Stimulated activated CD8-positive, alpha-beta memory T cell treated with anti-CD3 and anti-CD28 coated beads, Interleukin-15, amount 100 ng/mL, for 1 hour (primary cell): Measurements from ENCODE around the gene MOV10L1.

ENCODE experiments used
- DNase-seq: peaks from one replicate; pipeline ENCODE4 v3.0.0-alpha.2; 2020; ENCODE audit warnings: low read depth

MOV10L1 gene

DNA sequence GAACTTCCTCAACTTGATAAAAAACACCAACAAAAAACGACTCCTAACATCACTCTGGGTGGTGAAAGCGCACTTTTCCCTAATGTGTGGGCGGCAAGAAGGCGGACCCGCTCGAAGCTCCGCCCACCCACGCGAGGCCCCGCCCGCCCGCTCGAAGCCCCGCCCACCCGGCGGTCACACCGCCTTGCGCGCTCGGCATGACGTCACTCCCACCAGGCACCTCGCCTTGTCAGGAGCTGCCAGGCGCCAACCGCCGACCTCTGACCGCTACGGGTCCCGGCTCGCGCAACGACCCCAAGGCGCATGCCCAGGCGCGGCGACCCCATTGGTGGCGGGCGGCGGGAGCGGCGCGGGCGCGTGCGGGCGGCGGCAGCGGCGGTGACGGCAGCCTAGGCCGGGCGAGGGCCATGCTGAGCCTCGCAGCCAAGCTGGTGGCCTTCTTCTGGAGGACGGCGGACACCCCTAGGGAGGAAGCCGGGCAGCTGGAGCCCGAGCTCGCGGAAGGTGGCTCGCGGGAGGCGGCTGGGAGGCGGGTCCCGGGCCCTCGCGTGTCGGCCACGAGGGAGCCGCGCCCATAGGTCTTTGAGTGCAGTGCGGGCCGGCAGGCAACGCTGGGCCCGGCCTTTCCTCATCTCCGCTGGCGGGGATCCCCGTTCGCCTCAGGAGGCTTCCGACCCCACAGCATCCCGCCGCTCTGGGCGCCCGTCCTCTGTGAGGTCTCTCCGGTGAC lies at the start of gene MOV10L1:
Gene MOV10L1 (plus strand): TSS at position 325 of the 730 bp plus-strand sequence. CDS start 83 bp downstream, at position 408.
- DNase-seq: no peak

DNA sequence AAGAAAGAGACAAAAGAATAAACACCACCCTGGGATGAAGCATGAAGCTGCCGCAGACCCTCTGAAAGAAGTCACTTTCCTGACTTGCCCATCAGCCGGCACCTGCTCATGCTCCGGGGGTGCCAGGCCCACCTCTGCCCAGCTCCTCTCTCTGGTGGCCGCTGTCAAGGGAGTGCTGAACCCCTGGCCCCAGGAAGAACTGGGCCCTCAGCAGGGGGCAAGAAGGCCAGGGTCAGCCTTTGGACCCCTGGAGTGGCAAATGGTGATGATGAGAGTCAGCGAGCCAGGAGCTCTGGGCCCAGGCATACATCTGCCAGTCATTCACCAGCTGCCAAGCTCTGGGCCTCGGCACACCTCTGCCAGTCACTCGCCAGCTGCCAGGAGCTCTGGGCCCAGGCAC lies 49.1 kb upstream of the MOV10L1 start:
- DNase-seq: no peak

DNA sequence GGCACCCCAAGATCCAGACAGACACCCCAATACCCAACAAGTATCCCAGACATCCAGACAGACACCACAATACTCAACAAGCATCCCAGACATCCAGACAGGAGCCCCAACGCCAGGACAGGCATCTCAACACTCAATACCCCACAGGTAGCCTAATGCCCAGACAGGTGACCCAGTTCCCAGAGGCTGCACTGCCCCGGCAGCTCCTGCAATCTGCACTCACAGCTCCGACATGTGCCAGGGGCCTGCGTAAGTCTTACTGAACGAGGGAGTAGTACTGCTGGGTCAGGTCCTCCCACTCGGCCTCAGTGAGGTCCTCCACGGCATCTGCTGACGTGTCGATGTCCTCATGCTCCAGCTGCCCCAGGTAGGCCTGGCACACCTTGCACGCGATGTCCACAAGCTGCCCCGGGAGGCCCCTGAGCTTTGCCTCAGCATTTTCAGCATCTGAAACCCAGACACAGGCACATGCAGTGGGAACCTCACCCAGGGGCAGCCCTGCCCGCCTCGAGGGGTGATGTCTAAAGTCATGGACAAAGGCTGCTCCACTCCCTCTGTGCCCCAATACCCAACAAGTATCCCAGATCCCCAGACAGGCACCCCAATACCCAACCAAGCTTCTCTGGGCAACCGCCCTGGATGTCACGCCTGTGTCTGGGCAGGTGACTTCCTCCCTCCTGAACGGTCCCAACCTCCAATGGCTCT lies 48.3 kb upstream of the MOV10L1 start:
- no peak for DNase-seq

DNA sequence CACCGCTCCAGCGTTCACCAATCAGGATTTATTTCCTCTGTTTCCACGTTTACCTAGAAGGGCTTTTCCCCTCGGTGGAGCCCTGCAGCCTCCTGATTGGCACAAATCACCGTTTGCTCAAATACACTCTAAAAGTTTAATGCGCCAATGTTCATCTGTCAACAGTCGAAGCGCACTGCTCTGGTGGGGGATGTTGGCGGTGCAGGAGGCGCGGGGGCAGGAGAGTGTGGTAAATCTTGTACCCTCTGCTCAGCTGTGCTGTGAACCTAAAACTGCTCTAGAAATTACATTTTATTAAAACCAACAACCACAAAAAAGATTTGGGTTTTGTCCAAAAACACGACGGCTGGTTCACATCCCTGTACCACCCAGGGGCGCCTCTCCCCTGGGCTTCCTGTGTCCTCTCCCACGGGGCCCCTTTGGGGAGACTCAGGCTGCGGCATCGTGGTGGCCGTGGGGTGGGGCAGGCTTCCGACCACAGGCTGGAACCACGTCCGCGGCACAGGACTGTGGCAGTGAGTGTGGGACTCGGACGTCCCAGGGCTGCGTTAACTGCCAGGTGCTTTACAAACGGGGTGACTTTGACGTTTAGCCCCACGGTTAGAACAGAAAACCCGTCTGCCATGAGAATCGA lies 45.2 kb upstream of the MOV10L1 start:
- no peak for DNase-seq

DNA sequence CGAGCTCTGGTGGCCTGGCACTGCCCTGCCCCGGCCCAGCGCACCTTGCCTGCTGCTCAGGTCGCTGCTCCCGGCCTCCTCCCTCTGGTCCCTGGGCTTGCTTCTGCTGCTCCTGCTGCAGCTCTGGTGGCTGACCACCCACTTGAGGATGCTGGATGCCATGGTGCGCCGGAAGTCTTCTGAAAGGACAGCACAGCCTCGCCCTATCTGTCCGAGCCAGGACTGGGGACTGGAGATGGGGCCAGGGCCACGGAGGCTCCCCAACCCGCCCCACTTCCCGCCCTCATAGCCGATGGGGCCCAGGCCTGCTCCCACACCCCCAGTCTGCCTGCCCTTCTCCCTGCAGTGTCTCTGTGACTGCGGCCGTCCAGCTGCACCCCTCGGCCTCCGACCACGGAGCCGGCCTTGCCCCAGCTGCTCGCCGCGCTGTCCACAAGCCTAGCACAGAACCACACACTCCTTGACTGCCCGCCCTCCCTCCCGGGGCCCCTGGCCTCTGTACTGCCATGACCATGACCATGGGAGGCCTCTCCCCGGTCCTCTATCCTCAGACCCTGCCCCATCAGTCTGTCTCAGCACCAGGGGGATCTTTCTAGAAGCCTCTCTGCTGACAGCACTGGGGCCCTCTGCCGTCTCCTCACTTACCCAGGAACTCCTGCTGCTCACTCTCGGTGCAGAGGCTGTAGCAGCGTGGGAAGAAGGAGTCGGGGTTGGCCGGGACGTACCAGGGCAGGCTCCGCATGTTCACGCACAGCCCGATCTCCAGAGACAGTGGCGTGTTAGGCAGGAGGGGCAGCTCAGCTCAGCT lies 44.4 kb upstream of the MOV10L1 start:
- DNase-seq: no peak

DNA sequence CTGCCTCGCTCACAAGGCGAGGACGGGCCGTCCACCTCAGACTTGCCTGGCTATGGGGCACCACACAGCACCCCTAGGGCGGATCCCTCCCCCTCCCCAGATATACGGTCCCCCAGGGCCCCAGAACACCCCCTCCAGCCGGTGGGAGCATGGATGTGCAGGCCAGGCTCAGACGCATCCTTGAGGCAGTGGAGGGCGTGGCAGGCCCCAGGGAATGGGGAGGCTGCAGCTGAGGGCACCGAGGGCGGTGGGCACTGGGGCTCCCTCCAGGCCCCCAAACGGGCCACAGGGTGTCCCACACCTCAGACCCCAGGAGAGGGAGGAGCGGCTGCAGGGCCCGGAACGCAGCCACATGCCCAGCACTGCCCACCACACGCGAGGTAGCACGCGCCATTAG lies 43.8 kb upstream of the MOV10L1 start:
- DNase-seq: no peak

DNA sequence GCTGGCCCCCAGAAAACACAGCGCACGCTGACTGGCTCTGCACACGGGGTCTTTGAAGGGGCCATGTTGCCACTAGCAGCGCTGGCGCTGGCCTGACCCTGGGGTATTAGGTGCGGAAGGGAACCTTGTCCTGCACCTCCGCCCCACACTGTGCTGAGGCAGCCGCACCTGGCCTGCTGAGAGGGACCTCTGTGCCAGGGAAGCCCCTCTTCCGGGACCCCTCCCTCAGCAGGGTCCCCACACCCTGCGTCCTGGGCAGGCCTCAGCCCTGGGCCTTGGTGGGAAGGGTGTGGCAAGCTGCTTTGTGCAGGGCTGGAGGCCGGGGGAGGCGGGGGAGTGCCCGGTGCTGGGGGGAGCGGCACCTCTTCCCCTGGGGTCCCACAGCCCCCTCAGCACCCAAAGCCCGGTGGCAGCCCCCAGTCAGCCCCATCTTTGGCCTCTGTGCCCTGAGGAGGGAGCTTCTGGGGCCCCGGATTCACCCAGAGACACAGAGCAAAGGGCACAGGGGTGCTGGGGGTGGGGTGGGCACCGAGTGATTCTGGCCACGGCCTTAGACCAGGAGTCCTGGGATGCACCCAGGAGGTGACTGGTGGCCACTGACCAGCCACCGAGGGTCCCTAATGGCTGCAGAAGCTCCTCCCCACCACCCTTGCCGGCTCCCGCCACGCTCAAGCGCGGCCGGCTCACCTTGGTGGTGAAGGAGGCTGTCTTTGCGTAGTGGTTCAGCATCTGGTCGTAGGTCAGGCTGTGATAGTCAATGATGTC lies 43.1 kb upstream of the MOV10L1 start:
- DNase-seq: no peak

DNA sequence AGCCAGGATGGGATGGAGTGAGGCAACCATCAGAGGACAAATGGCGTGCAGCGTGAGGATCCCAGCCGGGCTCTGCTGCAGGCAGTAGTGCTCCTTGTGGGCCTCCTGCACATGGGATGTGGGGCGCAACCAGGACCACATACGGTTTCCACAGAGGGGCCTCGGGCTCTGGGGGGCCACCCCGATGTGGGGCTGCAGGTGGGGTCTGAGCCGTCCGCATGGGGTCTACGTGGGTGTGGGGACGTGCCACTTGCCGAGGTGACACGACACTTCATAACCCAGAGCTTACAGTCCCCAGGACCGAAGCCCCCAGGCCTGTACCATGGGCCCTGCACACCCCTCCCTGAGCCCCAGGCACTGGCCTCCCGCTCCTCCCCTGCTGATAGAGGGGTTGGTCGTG lies 42.5 kb upstream of the MOV10L1 start:
- DNase-seq: no peak

DNA sequence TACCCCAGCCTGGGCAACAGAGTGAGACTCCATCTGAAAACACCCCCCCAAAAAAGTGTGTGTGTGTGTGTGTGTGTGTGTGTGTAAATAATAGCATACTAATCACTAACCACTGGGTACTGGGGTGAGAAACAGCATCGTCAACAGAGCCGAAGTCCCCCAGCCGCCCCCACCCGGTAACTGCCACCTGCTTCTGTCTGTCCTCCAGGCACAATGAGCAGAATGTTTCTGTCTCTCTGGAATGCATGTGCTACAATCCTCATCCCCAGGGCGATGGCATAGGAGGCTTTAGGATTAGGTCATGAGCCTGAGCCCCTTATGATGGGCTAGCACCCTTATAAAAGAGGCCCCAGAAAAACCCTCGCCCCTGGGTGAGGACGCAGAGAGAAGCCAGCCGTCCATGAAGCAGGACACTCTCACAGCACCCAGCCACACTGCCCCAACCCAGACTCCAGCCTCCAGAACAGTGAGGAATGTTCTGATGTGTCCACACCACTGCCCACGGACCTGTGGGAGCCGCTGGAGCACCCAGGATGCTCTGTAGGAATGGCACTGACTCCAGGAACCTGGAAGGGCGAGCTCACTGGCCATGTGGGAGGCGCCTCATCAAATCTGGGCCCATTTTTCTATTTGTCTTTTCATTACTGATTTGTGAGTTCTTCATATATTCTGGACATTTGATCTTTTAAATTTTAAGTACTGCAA lies 41.6 kb upstream of the MOV10L1 start:
- DNase-seq: no peak

DNA sequence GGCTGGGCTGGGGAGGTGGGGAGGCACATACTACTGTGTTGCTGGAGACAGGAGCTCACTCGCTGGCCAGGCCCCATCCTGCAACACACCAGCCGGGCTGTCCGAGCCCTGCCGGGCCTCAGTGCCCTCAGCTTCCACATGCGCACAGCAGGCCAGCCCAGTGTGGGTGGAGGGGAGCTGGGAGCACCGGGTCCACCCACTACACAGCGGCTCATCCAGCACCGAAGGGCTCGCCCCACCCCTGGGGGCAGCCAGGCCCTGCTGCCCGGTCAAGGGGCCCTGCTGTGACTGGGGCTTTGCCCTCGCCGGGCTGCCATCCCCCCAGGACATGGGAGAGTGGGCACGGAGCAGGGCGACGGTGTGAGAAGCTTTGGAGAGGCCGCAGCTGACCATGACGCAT lies 41.0 kb upstream of the MOV10L1 start:
- DNase-seq: no peak

DNA sequence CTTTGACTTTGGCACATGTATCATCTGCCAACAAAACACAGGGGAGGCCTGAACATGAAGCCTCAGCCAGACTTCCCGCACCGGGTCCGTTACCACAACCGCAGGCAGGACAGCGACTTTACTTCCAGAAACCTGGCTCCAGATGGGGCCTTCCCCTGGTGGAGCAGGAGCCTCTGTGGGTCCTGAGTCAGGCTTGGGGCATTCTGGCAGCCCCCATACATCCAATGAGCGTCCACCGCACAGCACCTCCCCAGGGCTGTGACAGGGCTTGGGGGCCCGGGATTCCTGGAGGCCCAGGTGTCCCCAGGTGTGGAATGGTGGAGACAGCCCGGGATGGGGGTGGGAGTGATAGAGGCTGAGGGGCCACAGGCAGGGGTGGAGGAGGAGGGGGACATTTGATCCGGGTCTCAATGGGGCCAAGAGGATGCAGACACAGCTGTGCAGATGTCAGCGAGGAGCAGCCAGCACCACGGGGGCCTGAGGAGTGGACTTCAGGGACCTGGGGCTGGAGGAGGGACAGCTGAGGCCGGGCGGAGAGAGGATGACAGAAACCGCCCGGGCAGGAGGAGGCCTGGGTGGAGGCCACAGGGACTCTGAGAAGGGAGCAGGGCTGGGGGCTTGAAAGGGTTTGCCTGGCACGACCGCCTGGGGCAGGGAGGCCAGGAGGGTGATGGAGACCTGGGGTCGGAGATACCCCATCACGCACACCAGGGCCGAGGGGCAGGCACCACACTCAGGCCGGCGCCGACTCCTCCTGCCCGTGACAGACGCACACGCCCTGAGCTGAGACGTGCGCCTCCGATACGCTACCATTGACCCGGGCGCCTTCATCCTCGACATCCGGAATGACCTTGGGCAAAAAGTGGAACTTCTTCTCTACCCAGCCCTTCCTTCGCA lies 40.3 kb upstream of the MOV10L1 start:
- no peak for DNase-seq

DNA sequence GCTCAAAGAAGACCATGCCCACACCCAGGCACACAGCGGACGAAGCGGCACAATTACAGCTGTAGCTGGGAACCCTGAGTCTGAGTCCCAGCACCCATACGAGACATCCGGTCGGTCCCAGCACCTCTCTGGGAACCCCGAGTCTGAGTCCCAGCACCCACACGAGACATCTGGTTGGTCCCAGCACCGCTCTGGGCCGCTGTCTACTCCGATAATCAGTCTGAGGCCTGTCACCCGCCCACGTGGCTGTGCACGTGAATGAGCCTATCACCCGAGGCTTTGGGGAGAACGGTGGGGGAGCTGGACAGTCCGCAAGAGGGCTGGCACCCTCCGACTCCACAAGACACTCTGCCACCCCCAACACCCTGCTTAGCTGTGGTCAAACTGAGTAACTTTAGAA lies 37.9 kb upstream of the MOV10L1 start:
- DNase-seq: no peak

DNA sequence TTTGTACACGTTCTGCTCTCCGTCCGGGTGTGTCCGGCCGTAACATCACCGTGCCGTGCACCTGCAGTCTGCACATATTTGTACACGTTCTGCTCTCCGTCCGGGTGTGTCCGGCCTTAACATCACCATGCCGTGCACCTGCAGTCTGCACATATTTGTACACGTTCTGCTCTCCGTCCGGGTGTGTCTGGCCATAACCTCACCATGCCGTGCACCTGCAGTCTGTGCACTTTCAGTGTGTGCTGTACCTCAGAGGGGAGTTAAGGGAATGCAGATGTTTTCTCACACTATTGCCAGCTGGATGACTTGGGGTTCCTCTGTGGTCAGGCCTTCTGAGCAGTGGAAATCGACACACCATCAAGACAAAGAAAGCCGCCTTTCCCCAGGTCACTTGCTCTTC lies 35.9 kb upstream of the MOV10L1 start:
- DNase-seq: no peak

DNA sequence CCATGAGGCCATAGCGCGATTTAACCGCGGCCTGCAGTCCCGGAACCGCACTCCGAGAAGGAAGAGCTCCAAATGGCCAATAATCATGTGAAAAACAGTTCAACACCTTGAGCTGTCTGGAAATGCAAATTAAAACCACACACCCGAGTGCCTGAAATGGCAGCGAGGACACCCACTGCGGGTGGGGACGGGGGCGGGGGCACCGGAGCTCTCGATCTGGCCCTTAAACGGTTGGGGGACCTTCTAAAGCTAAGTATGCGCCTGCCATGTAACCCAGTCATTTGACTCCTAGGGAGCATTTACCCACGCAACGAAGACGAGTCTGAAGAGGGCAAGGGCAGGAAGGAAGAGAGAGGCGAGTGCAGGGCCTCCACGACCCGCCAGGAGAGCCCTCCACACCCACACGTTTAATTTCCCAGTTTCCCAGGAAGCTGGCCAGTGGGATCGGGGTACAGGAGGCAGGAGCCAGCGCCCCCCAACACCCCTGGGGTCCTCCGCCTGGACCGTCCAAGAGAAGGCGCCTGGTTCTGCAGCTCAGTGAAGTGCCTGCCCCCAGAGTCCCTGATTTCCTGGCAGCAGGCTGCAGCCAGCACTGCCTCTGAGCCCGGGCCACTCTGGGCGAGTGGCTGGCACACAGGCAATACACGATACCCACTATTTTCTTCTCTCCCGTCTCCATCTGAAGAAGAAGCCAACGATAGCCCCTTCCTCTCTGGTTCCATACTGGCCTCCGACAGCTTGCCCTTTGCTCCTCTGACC lies 33.4 kb upstream of the MOV10L1 start:
- DNase-seq: no peak

DNA sequence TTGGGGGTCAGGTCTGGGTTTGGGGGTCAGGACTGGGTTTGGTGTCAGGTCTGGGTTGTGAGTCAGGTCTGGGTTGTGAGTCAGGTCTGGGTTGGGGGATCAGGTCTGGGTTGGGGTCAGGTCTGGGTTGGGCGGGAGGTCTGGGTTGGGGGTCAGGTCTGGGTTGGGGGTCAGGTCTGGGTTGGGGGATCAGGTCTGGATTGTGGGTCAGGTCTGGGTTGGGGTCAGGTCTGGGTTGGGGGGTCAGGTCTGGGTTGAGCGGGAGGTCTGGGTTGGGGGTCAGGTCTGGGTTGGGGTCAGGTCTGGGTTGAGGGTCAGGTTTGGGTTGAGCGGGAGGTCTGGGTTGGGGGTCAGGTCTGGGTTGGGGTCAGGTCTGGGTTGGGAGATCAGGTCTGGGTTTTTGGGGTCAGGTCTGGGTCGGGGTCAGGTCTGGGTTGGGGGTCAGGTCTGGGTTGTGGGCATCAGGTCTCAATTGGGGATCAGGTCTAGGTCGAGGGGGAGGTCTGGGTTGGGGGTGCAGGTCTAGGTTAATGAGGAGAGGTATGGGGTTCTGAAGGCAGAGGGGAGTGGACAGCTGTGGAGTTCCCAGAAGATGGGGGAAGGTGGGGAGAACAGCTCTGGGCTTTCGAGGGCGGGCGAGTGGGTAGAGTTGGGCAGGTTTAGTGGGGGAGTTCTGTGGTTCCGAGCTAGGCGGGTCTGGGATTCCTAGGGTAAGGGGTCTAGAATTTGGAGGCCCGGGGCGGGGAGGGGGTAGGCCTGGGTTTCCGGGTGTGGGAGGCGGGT lies 32.3 kb upstream of the MOV10L1 start:
- DNase-seq: no peak

DNA sequence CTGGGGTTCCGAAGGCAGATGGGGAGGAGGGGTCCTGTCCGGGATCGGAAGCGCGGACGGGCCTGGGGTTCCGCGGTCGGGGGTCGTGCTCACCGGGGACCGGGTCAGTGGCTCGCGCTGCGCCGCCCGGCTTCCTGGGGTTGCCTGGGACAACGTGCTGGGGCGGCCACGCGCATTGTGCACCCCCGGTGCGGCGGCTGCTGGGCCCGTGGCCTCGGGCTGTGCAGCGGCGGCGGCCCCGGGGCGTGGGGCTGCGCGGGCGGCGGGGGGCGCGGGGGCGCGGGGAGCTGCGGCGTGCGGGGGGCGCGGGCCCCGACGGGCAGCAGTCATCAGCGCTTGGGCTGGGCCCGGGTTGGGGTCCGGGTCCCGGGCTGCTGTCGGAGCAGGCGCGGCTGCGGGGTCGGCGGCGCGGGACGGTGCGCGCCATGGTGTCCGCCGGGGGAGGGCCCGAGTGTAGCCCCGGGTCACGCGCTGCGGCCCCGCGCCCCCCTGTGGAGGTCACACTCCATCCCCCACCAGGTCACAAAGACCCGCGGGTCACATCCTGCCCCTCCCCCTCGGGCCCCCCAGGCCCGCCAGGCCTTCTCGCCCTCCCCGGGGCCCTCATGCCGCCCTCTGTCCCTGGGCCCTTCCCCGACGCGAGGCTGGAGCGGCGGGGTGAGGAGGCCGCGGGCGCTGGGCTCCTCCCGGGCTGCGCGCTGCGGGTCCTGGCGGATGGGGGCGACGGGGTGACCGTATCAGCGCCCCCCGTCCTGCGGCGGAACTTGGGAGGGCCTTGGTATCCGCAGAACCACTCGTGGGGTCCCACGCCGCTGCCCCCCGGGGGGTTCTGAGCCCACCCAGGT lies 31.5 kb upstream of the MOV10L1 start, which contains the start of gene TTLL8:
Gene TTLL8 (minus strand): TSS at position 238 of the 845 bp plus-strand sequence.
- no peak for DNase-seq
